ENCODE results near the gene ATG2B. TPM values are rescaled to one million over a fixed set of nuclear protein-coding genes. Genes with fewer than 3 reads are reported as not detected.
"Not testable (repeated sequence)": the region's sequence is repeated elsewhere in the genome, so short reads cannot be mapped to it uniquely, and the experiment has no call there.

ATG2B gene
- total RNA-seq, 1 donor from 2014 or later, result 21.4 TPM

GRCh38 chr14:96359959-96360358, 3.2 kb downstream of the ATG2B start:
- no peaks in the 10 kb centered on the region for H3K27me3 ChIP-seq (ENCODE audit: control insufficient read depth in 3 of 3, insufficient read depth in 3 of 3, low read length in 3 of 3)
- H3K27ac ChIP-seq (ENCODE audit: low read depth, low read length), result no peak overlapping the region
- no peaks in the 10 kb centered on the region for H3K36me3 ChIP-seq (ENCODE audit: control insufficient read depth in 3 of 3, insufficient read depth in 3 of 3, low read length in 3 of 3)
- H3K4me1 ChIP-seq (ENCODE audit: control insufficient read depth in 3 of 3, insufficient read depth in 3 of 3, low read length in 3 of 3), result peaks cover 15 to 34% (median 30%) of the 10 kb centered on the region in 3 donors
- H3K9me3 ChIP-seq (ENCODE audit: control insufficient read depth in 3 of 3, low read length in 3 of 3), result no peaks in the 10 kb centered on the region
- no peak overlapping the region for H3K9ac ChIP-seq (ENCODE audit: low read depth in 1 of 3, low read length in 3 of 3)
- H3K4me3 ChIP-seq (ENCODE audit: low read length in 3 of 3), result no peak overlapping the region

DNA sequence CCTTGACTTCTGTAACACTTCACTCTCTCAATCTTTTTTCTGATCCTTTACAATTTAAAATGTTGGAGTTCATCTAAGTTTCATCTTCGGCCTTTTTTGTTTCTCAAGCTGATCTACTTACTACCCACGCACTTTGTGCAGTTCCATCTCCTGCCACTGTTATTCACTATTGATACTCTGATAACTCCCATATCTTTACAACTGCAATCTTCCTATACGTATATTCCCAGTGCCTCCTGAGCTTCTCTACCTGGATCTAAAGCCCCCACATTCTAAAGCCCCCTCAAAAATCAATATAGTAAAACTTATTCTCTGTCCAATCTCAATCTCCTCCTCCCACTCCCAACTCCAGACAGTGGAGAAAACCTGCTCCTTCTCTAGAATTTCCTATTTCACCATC, 5.9 kb downstream of the ATG2B start:
- Histone ChIP-seq H3K9me3 (ENCODE audit: control insufficient read depth in 3 of 3, low read length in 3 of 3) (no peaks in the 10 kb centered on the region), H3K4me3 (ENCODE audit: low read length in 3 of 3) (no peak overlapping the region), H3K36me3 (ENCODE audit: control insufficient read depth in 3 of 3, insufficient read depth in 3 of 3, low read length in 3 of 3) (no peaks in the 10 kb centered on the region)

DNA sequence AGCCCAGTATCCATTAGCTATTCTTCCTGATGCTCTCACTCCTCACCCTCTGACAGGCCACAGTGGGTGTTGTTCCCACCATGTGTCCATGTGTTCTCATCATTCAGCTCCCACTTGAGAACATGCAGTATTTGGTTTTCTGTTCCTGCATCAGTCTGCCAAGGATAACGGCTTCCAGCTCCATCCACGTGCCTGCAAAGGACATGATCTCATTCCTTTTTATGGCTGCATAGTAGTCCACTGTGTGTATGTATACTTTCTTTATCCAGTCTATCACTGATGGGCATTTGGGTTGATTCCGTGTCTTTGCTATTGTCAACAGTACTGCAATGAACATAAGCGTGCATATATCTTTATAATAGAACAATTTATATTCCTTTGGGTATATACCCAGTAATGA, 8.9 kb downstream of the ATG2B start:
- Histone ChIP-seq H3K9ac (ENCODE audit: low read depth in 1 of 3, low read length in 3 of 3) (no peak overlapping the region), H3K36me3 (ENCODE audit: control insufficient read depth in 3 of 3, insufficient read depth in 3 of 3, low read length in 3 of 3) (no peaks in the 10 kb centered on the region), H3K27ac (ENCODE audit: low read depth, low read length) (no peak overlapping the region), H3K9me3 (ENCODE audit: control insufficient read depth in 3 of 3, low read length in 3 of 3) (no peaks in the 10 kb centered on the region), H3K4me1 (ENCODE audit: control insufficient read depth in 3 of 3, insufficient read depth in 3 of 3, low read length in 3 of 3) (no peaks in the 10 kb centered on the region), H3K27me3 (ENCODE audit: control insufficient read depth in 3 of 3, insufficient read depth in 3 of 3, low read length in 3 of 3) (no peaks in the 10 kb centered on the region), H3K4me3 (ENCODE audit: low read length in 3 of 3) (no peak overlapping the region)

More for the DNA sequence above, 5.9 kb downstream of the ATG2B start:
- Histone ChIP-seq H3K9ac (ENCODE audit: low read depth in 1 of 3, low read length in 3 of 3) (no peak overlapping the region), H3K27ac (ENCODE audit: low read depth, low read length) (no peak overlapping the region), H3K4me1 (ENCODE audit: control insufficient read depth in 3 of 3, insufficient read depth in 3 of 3, low read length in 3 of 3) (peaks cover 8 to 18% (median 15%) of the 10 kb centered on the region in 3 donors), H3K27me3 (ENCODE audit: control insufficient read depth in 3 of 3, insufficient read depth in 3 of 3, low read length in 3 of 3) (no peaks in the 10 kb centered on the region)

- Histone ChIP-seq H3K4me3 (ENCODE audit: low read length in 3 of 3) (no peak overlapping the region), H3K9me3 (ENCODE audit: control insufficient read depth in 3 of 3, low read length in 3 of 3) (no peaks in the 10 kb centered on the region), H3K9ac (ENCODE audit: low read depth in 1 of 3, low read length in 3 of 3) (no peak overlapping the region), H3K27ac (ENCODE audit: low read depth, low read length) (no peak overlapping the region), H3K4me1 (ENCODE audit: control insufficient read depth in 3 of 3, insufficient read depth in 3 of 3, low read length in 3 of 3) (no peaks in the 10 kb centered on the region), H3K27me3 (ENCODE audit: control insufficient read depth in 3 of 3, insufficient read depth in 3 of 3, low read length in 3 of 3) (no peaks in the 10 kb centered on the region), H3K36me3 (ENCODE audit: control insufficient read depth in 3 of 3, insufficient read depth in 3 of 3, low read length in 3 of 3) (no peaks in the 10 kb centered on the region)
Observed at GRCh38 chr14:96352708-96353107, 10.4 kb downstream of the ATG2B start.

DNA sequence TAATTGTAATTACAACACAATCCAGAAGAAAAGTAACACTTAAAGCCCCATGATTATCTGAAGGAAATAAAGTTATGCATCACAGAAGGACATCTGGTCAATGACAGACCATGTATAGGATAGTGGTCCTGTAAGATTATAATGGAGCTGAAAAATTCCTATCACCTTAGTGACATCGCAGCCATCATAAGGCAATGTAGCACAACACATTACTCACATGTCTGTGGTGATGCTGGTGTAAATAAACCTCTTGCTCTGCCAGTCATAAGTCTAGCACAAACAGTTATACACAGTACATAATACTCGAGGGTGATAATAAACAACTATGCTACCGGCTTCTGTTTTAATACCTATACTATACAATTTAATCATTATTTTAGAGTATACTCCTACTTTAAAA, 11.2 kb downstream of the ATG2B start:
- Histone ChIP-seq H3K27ac (ENCODE audit: low read depth, low read length) (no peak overlapping the region), H3K36me3 (ENCODE audit: control insufficient read depth in 3 of 3, insufficient read depth in 3 of 3, low read length in 3 of 3) (no peaks in the 10 kb centered on the region), H3K4me1 (ENCODE audit: control insufficient read depth in 3 of 3, insufficient read depth in 3 of 3, low read length in 3 of 3) (no peaks in the 10 kb centered on the region), H3K9me3 (ENCODE audit: control insufficient read depth in 3 of 3, low read length in 3 of 3) (no peaks in the 10 kb centered on the region), H3K4me3 (ENCODE audit: low read length in 3 of 3) (no peak overlapping the region), H3K9ac (ENCODE audit: low read depth in 1 of 3, low read length in 3 of 3) (no peak overlapping the region), H3K27me3 (ENCODE audit: control insufficient read depth in 3 of 3, insufficient read depth in 3 of 3, low read length in 3 of 3) (no peaks in the 10 kb centered on the region)

DNA sequence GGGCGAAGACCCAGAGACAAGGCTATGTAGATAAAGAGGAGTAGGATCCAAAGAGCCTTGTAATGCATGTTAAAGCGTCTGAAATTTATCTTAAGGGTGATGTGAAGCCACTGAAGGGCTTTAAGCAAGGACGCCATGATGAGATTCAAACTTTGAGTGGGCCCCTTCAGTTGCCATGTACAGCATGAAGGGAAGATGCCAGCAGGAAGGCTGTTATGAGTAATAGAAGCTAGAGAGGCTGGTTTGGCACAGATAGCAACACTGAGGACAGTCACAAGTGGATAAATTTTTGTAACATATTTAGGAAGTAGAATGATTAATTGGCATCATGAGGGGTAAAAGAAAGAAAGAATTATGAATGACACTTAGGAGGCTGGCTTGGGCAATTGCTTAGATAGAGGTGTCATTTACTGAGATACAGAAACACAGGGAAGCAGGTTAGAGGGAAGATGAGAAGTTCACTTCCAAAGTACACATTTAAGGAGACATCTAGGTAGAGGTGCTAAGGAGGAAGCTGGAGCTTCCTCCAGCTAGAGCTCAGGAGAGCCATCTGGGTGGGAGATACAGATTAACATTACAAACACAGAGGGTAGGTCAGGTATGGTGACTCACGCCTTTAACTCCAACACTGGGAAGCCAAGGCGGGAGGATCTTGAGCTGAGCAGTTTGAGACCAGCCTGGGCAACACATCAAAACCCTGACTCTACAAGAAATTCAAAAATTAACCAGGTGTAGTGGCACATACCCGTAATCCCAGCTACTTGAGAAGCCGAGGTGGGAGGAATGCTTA, 13.7 kb downstream of the ATG2B start:
- Histone ChIP-seq H3K4me3 (ENCODE audit: low read length in 3 of 3) (no peak overlapping the region), H3K36me3 (ENCODE audit: control insufficient read depth in 3 of 3, insufficient read depth in 3 of 3, low read length in 3 of 3) (no peaks in the 10 kb centered on the region), H3K9ac (ENCODE audit: low read depth in 1 of 3, low read length in 3 of 3) (no peak overlapping the region), H3K27me3 (ENCODE audit: control insufficient read depth in 3 of 3, insufficient read depth in 3 of 3, low read length in 3 of 3) (no peaks in the 10 kb centered on the region), H3K27ac (ENCODE audit: low read depth, low read length) (no peak overlapping the region), H3K9me3 (ENCODE audit: control insufficient read depth in 3 of 3, low read length in 3 of 3) (no peaks in the 10 kb centered on the region), H3K4me1 (ENCODE audit: control insufficient read depth in 3 of 3, insufficient read depth in 3 of 3, low read length in 3 of 3) (no peaks in the 10 kb centered on the region)

GRCh38 chr14:96347957-96348356, 15.2 kb downstream of the ATG2B start:
- not testable (repeated sequence) for H3K9ac ChIP-seq (ENCODE audit: low read depth in 1 of 3, low read length in 3 of 3); H3K36me3 ChIP-seq (ENCODE audit: control insufficient read depth in 3 of 3, insufficient read depth in 3 of 3, low read length in 3 of 3); H3K27me3 ChIP-seq (ENCODE audit: control insufficient read depth in 3 of 3, insufficient read depth in 3 of 3, low read length in 3 of 3)

DNA sequence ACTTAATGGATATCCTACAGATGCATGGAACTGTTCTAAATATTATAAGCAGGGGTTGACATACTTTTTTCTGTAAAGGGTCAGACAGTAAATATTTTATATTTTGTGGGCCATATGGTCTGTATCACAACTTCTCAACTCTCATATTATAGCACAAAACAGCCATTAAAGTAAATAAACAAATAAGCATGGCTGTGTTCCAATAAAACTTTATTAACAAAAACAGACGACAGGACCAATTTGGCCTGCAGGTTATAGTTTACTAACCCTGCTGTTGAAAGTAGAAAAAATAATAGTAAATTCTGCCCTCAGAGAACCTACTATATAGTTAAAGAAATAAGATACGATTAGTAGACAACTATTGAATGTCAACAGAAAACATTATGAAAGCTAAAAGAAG, 17.5 kb downstream of the ATG2B start:
- no peak overlapping the region for H3K9ac ChIP-seq (ENCODE audit: low read depth in 1 of 3, low read length in 3 of 3)
- no peaks in the 10 kb centered on the region for H3K27me3 ChIP-seq (ENCODE audit: control insufficient read depth in 3 of 3, insufficient read depth in 3 of 3, low read length in 3 of 3)
- H3K36me3 ChIP-seq (ENCODE audit: control insufficient read depth in 3 of 3, insufficient read depth in 3 of 3, low read length in 3 of 3), result peaks cover 0 to 7% (median 3%) of the 10 kb centered on the region in 3 donors
- H3K4me3 ChIP-seq (ENCODE audit: low read length in 3 of 3), result no peak overlapping the region
- no peaks in the 10 kb centered on the region for H3K9me3 ChIP-seq (ENCODE audit: control insufficient read depth in 3 of 3, low read length in 3 of 3)
- no peaks in the 10 kb centered on the region for H3K4me1 ChIP-seq (ENCODE audit: control insufficient read depth in 3 of 3, insufficient read depth in 3 of 3, low read length in 3 of 3)
- H3K27ac ChIP-seq (ENCODE audit: low read depth, low read length), result no peak overlapping the region

More at GRCh38 chr14:96347957-96348356, 15.2 kb downstream of the ATG2B start:
- not testable (repeated sequence) for H3K9me3 ChIP-seq (ENCODE audit: control insufficient read depth in 3 of 3, low read length in 3 of 3); H3K27ac ChIP-seq (ENCODE audit: low read depth, low read length); H3K4me3 ChIP-seq (ENCODE audit: low read length in 3 of 3); H3K4me1 ChIP-seq (ENCODE audit: control insufficient read depth in 3 of 3, insufficient read depth in 3 of 3, low read length in 3 of 3)

- Histone ChIP-seq H3K9me3 (ENCODE audit: control insufficient read depth in 3 of 3, low read length in 3 of 3) (peaks cover 0 to 1% (median 0%) of the 10 kb centered on the region in 3 donors), H3K27me3 (ENCODE audit: control insufficient read depth in 3 of 3, insufficient read depth in 3 of 3, low read length in 3 of 3) (no peaks in the 10 kb centered on the region), H3K9ac (ENCODE audit: low read depth in 1 of 3, low read length in 3 of 3) (no peak overlapping the region), H3K4me3 (ENCODE audit: low read length in 3 of 3) (no peak overlapping the region), H3K27ac (ENCODE audit: low read depth, low read length) (no peak overlapping the region), H3K36me3 (ENCODE audit: control insufficient read depth in 3 of 3, insufficient read depth in 3 of 3, low read length in 3 of 3) (peaks cover 10 to 27% (median 10%) of the 10 kb centered on the region in 3 donors), H3K4me1 (ENCODE audit: control insufficient read depth in 3 of 3, insufficient read depth in 3 of 3, low read length in 3 of 3) (no peaks in the 10 kb centered on the region)
Observed at GRCh38 chr14:96341323-96341722, 21.8 kb downstream of the ATG2B start.

- peaks cover 10 to 30% (median 10%) of the 10 kb centered on the region in 3 donors for H3K36me3 ChIP-seq (ENCODE audit: control insufficient read depth in 3 of 3, insufficient read depth in 3 of 3, low read length in 3 of 3)
- H3K27ac ChIP-seq (ENCODE audit: low read depth, low read length), result no peak overlapping the region
Observed at GRCh38 chr14:96338551-96338950, 24.6 kb downstream of the ATG2B start.

More at GRCh38 chr14:96338551-96338950, 24.6 kb downstream of the ATG2B start:
- H3K4me3 ChIP-seq (ENCODE audit: low read length in 3 of 3), result no peak overlapping the region
- no peaks in the 10 kb centered on the region for H3K27me3 ChIP-seq (ENCODE audit: control insufficient read depth in 3 of 3, insufficient read depth in 3 of 3, low read length in 3 of 3)
- no peaks in the 10 kb centered on the region for H3K4me1 ChIP-seq (ENCODE audit: control insufficient read depth in 3 of 3, insufficient read depth in 3 of 3, low read length in 3 of 3)
- H3K9me3 ChIP-seq (ENCODE audit: control insufficient read depth in 3 of 3, low read length in 3 of 3), result peaks cover 0 to 1% (median 0%) of the 10 kb centered on the region in 3 donors
- no peak overlapping the region for H3K9ac ChIP-seq (ENCODE audit: low read depth in 1 of 3, low read length in 3 of 3)
